Activated CD4-positive, alpha-beta T cell treated with anti-CD3 and anti-CD28 coated beads, Interleukin-2, Interleukin-4, amounts not matched to agents 100 ng/mL and 50 ng/mL, durations not matched to agents 16 hours and 8 hours (primary cell): ENCODE measurements around the gene ZFYVE21.

Experiments
- DNase-seq: peaks from one replicate; pipeline ENCODE4 v3.0.0-alpha.2; 2020; ENCODE audit warnings: low spot score

ZFYVE21 gene

GRCh38 chr14:103692159-103692558 is 23.5 kb upstream of the ZFYVE21 start:
- DNase-seq: no peak

- no peak for DNase-seq
These were observed 22.7 kb upstream of the ZFYVE21 start for GRCh38 chr14:103692871-103693270.

- no peak for DNase-seq
These were observed 22.1 kb upstream of the ZFYVE21 start for GRCh38 chr14:103693515-103693914.

DNA sequence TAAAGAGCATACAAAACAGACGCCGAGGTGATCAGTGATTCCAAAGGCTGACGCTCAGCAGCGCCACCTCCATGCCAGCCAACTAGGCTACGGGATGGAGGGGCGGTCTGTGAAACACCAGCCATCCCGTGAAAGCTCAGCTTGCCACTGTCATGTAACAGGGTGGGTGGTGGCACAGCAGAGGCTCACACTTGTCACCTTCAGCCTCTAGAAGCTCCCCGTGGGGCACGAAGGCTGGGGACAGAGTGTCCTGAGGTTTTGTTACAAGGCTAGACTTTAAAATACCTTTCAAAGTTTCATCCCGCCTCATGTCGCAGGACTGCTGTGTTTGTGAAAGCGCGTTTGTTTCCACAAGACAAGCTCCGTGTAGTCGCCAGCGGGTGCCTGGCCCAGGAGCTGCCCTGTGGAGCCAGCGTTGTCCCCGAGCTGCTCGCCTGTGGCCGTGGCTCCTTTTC is 21.0 kb upstream of the ZFYVE21 start:
- no peak for DNase-seq

DNA sequence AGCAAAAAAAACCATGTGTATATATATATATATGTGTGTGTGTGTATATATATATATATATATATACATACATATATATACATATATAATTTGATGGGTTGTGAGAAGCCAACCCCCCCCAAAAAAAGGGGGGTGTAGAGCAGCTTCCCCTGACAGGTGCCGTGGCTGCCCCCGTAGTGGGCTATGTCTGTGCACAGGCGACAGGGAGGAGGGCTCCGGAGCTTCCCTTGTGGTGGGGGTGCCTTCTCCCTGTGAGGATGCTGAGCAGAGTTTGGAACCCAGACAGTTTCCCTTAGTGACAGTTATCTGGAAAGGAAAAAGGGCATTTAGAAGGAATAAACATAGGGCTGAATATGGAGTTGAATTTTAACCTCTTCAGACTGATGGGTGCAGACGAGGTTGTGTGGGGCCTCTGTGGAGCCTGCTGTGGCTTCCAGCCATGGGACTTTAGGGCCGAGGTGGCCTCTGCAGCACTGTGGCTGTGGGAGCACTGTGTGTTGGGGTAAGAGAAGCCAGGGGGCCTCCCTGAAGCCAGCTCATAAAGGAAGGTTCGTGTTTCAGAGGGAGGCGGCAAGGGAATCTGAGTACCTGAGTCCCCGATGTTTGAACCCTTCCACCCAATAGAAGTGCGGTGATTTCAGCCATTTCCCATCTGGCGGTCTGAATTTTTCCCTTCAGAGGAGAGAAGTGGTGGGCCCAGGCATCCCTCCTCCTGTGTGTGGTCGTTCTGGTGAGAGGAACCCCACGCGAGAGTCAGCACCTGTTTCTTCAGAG is 20.1 kb upstream of the ZFYVE21 start:
- no peak for DNase-seq

DNA sequence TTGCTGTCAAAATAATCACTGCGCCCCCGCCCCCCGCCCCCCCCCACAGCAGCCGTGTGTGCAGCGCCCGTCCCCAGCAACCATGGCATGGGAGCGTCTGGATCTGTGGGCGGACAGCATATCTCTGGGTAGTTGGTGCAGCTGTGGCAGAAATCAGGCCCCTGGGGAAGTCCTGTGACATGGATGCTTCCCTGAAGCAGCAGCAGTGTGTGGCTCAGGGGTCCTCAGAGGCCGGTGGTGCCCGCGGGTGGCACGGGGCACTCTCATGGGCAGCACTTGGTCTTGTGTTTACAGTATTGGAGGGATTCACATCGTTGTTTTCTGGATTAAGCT is 19.6 kb upstream of the ZFYVE21 start:
- DNase-seq: no peak

- DNase-seq: no peak
These were observed 19.0 kb upstream of the ZFYVE21 start for GRCh38 chr14:103696466-103697071.

GRCh38 chr14:103697206-103697602 is 18.4 kb upstream of the ZFYVE21 start:
- DNase-seq: no peak

- no peak for DNase-seq
These were observed 17.8 kb upstream of the ZFYVE21 start for GRCh38 chr14:103697603-103698379.

GRCh38 chr14:103698380-103699260 is 17.0 kb upstream of the ZFYVE21 start:
- no peak for DNase-seq

GRCh38 chr14:103699261-103699661 is 16.3 kb upstream of the ZFYVE21 start:
- no peak for DNase-seq

- DNase-seq: no peak
These were observed 15.5 kb upstream of the ZFYVE21 start for GRCh38 chr14:103699901-103700752.

GRCh38 chr14:103700753-103701490 is 14.7 kb upstream of the ZFYVE21 start:
- no peak for DNase-seq

DNA sequence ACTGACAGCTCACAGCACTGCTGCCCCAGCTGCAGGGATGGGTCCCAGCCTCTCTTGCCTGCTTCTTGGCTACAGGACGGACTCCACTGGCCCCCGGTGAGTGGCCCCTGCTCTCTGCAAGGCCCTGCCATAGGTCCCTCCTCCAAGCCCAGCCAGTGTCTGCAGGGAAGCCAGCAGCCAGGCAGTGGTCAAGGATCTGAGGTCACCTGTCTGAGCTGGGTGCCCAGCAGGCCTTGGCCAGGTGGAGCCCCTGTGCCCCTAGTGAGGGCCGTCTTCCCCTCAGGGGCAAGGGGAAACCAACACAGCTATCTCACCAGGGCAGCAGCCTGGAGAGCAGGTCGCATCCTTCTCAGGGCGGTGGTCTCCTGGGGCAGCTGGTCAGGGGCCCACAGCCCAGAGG is 13.5 kb upstream of the ZFYVE21 start:
- DNase-seq: no peak

DNA sequence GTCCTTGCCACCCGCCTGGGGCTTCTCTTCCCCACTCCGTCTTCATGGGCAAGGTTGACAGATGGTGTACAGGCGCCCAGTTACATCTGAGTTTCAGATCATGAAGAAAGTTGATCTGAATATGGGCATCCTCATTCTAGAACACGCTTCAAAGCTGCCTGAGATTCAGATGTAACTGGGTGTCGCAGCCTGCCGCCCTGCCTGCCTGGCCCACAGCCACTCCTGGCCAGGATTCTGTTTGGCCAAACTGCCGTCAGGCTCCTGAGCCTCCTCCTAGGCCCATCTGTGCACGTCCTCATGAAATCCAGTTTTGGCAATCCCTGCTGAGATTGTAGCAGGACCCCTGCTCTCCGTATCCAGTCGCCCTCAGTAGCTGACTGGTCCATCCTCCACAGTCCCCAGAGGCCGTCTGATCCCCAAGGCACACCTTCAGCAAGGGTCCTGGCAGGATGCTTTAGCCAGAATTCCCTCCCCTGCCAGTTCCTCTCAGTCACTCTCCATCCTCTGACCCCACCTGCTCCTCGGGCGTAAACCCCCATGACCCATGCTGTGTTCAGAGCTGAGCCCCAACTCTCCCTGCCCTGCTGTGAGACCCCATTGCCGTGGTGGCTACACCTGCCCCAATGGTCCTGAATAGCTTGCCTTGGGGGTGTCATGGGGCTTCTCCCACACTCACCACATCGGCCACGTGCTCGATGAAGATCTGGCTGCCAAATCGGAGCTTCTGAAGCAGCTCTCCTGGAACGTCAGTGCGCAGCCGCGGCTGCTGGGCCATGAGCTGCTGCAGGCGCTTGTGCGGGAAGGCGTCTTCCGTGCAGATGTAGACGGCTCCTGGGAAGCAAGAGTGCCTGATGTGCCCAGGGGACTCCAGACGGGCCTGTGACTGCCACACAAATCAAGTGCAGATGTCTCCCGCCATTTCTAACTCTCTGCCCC is 12.8 kb upstream of the ZFYVE21 start:
- DNase-seq: no peak

DNA sequence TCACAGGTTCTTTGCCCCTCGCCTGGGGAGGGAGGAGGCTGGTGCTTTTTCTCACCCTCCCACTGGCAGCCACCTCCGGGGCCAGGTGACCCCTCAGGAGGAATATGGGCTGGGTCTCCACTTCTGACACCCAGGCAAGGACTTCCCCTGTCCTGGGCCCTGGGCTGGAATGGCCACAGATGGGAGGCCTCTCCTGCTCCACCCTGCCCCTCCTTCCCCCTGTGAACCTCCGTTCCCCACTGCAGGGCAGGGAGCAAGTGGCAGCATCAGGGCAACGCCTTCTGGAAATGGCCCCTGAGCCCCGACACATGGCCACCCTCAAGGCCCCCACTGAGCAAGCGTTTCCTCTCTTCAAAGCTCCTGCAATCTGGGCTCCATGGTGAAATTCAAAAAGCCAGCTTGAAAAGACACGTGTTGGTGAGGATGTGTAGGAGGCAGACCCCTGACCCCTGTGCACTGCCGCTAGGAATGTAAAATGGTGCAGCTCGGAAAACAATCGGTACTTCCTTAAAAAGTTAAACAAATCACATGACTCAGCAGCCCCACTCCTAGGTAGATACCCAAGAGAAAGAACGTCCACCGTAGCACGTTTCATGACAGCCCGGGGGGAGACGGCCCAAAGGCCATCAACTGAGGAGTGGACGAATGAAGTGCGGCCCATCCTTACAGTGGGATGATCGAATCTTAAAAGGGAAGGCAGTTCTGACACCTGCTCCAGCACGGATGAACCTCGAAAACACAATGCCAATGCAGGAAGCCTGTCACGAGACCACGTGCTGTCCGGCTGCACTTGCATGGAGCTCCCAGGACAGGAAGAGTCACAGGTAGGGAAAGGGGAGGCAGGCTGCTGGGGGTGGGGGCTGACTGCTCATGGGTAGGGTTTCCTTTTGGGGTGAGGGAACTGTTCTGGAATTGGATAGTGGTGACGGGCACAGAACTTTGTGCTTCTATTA is 11.9 kb upstream of the ZFYVE21 start:
- DNase-seq: no peak

DNA sequence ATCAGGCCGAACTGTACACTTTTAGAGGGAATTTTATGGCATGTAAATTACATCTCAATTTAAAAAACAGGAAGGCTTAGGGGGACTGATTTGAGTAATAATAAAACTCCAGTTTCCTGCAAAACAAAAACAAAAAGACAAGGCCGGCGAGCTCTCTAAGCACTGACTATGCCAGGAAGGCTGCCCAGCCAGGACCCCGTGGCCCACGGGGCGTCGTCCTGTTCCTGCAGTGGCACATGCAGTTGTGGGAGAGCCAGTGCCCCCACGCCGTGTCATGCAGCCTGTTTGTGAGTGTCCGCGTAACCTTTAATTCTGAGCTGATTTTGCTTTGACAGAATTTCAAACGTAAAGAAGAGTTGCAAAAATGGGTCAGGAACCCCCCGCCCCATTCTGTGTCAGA is 10.9 kb upstream of the ZFYVE21 start:
- no peak for DNase-seq

DNA sequence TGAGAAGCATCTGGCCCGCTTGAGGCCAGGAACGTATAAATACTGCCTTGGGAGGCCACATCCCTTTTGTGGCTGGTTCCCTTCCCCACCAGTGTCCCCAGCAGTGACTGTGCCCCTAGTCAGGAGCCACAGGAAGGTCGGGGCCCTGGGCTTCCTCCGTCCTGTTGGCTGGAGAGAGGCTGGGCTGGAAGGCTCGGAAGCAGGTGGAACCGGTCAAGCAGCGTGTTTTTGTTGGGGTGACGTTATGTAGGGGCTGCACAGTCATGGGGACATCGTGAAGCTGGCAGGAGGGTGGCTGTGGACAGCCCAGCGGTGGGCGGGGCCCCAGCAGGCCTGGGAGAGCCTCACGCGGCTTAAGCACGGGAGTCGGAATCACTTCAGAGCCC is 10.5 kb upstream of the ZFYVE21 start:
- no peak for DNase-seq
